ENCODE measurements around the gene MUTYH.

GRCh38 chr1:45385302-45385701 is 45.1 kb upstream of the MUTYH start:
- no peak for TF ChIP-seq EP300 (IDR thresholded peaks at IDR 0.05; ENCODE audit: borderline replicate concordance)
- TF ChIP-seq FOXM1 (IDR thresholded peaks at IDR 0.05; ENCODE audit: borderline replicate concordance, low read depth) = no peak
- TF ChIP-seq, protein P1, sequence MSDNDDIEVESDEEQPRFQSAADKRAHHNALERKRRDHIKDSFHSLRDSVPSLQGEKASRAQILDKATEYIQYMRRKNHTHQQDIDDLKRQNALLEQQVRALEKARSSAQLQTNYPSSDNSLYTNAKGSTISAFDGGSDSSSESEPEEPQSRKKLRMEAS (IDR thresholded peaks at IDR 0.05) = no peak
- no peak for TF ChIP-seq REST (IDR thresholded peaks at IDR 0.05; ENCODE audit: low read depth)
- TF ChIP-seq RAD21 (IDR thresholded peaks at IDR 0.05; ENCODE audit: low read depth) = no peak
- no peak for TF ChIP-seq TAF1 (IDR thresholded peaks at IDR 0.05; ENCODE audit: low read depth)
- TF ChIP-seq CREB1 (IDR thresholded peaks at IDR 0.05; ENCODE audit: low read depth) = no peak
- no peak for TF ChIP-seq EGR1 (IDR thresholded peaks at IDR 0.05)
- TF ChIP-seq TCF12 (IDR thresholded peaks at IDR 0.05; ENCODE audit: low read depth) = no peak
- TF ChIP-seq CEBPB (IDR thresholded peaks at IDR 0.05) = no peak
- TF ChIP-seq ZBTB7A (IDR thresholded peaks at IDR 0.05; ENCODE audit: low read depth) = no peak
